ENCODE results near the gene ZBTB11.

ZBTB11 gene

GRCh38 chr3:101635345-101635744 is 41.6 kb downstream of the ZBTB11 start:
- no peak overlapping the region for H3K4me3 ChIP-seq (replicated peaks; ENCODE audit: insufficient read depth, low read length)
- H3K27me3 ChIP-seq (ENCODE audit: insufficient read depth, poor library complexity, severe bottlenecking) = no peaks in the 10 kb centered on the region
- TF ChIP-seq SPI1 (IDR thresholded peaks at IDR 0.05; ENCODE audit: borderline replicate concordance, low read depth) (no peak), GABPA (IDR thresholded peaks at IDR 0.05; ENCODE audit: low read depth) (no peak), CTCF (IDR thresholded peaks at IDR 0.05; ENCODE audit: insufficient read depth, low read length) (no peak), POLR2AphosphoS5 (IDR thresholded peaks at IDR 0.05; ENCODE audit: low read depth) (no peak), REST (IDR thresholded peaks at IDR 0.05; ENCODE audit: insufficient replicate concordance, low read depth) (no peak)
- H3K27ac ChIP-seq (replicated peaks) = no peak overlapping the region
- no peak for DNase-seq (ENCODE audit: low read depth in 1 of 2, low spot score in 1 of 2)

- no peak for TF ChIP-seq CTCF (IDR thresholded peaks at IDR 0.05; ENCODE audit: insufficient read depth, low read length)
- TF ChIP-seq REST (IDR thresholded peaks at IDR 0.05; ENCODE audit: insufficient replicate concordance, low read depth) = no peak
- TF ChIP-seq SPI1 (IDR thresholded peaks at IDR 0.05; ENCODE audit: borderline replicate concordance, low read depth) = no peak
- no peak for TF ChIP-seq GABPA (IDR thresholded peaks at IDR 0.05; ENCODE audit: low read depth)
- TF ChIP-seq POLR2AphosphoS5 (IDR thresholded peaks at IDR 0.05; ENCODE audit: low read depth) = no peak
- no peak overlapping the region for H3K4me3 ChIP-seq (replicated peaks; ENCODE audit: insufficient read depth, low read length)
- no peak overlapping the region for H3K27ac ChIP-seq (replicated peaks)
- no peaks in the 10 kb centered on the region for H3K27me3 ChIP-seq (ENCODE audit: insufficient read depth, poor library complexity, severe bottlenecking)
- no peak for DNase-seq (ENCODE audit: low read depth in 1 of 2, low spot score in 1 of 2)
Measured at GRCh38 chr3:101634591-101635196, 42.2 kb downstream of the ZBTB11 start.

GRCh38 chr3:101633186-101633585 is 43.7 kb downstream of the ZBTB11 start:
- no peak for TF ChIP-seq REST (IDR thresholded peaks at IDR 0.05; ENCODE audit: insufficient replicate concordance, low read depth)
- no peak for TF ChIP-seq CTCF (IDR thresholded peaks at IDR 0.05; ENCODE audit: insufficient read depth, low read length)
- no peak for TF ChIP-seq POLR2AphosphoS5 (IDR thresholded peaks at IDR 0.05; ENCODE audit: low read depth)
- TF ChIP-seq GABPA (IDR thresholded peaks at IDR 0.05; ENCODE audit: low read depth) = no peak
- no peak for TF ChIP-seq SPI1 (IDR thresholded peaks at IDR 0.05; ENCODE audit: borderline replicate concordance, low read depth)
- no peak overlapping the region for H3K27ac ChIP-seq (replicated peaks)
- no peaks in the 10 kb centered on the region for H3K27me3 ChIP-seq (ENCODE audit: insufficient read depth, poor library complexity, severe bottlenecking)
- DNase-seq (ENCODE audit: low read depth in 1 of 2, low spot score in 1 of 2) = no peak
- no peak overlapping the region for H3K4me3 ChIP-seq (replicated peaks; ENCODE audit: insufficient read depth, low read length)
